ENCODE results near the gene ZNF709.

DNA sequence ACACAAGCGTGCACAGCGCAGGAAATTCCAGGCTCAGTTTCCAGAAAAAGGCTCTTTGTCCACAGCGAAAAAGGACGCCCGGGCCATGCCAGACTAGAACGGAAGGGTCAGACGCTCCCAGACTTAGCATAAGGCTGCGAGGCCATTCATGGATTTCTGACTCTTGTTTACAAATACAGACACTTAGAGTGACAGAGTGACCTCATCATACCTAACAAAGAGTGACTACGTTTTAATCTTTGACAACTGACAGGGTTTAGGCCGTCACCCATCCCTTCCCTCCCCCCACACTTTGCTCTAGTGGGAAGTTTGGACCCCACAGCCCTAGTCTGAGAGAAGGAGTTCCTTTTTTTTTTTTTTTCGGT lies 418 bp upstream of the ZNF709 start:
- TF ChIP-seq, protein P1, sequence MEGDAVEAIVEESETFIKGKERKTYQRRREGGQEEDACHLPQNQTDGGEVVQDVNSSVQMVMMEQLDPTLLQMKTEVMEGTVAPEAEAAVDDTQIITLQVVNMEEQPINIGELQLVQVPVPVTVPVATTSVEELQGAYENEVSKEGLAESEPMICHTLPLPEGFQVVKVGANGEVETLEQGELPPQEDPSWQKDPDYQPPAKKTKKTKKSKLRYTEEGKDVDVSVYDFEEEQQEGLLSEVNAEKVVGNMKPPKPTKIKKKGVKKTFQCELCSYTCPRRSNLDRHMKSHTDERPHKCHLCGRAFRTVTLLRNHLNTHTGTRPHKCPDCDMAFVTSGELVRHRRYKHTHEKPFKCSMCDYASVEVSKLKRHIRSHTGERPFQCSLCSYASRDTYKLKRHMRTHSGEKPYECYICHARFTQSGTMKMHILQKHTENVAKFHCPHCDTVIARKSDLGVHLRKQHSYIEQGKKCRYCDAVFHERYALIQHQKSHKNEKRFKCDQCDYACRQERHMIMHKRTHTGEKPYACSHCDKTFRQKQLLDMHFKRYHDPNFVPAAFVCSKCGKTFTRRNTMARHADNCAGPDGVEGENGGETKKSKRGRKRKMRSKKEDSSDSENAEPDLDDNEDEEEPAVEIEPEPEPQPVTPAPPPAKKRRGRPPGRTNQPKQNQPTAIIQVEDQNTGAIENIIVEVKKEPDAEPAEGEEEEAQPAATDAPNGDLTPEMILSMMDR (IDR thresholded peaks at IDR 0.05), result no peak
- TF ChIP-seq POLR2A (IDR thresholded peaks at IDR 0.05), result no peak

Measured in thyroid gland (tissue), 4 donors.